HPDE6-E6E7 (cell line): ENCODE measurements around the gene CD63.

Source experiments
- DNase-seq: peaks from one replicate; pipeline ENCODE4 v3.0.0; 2011; ENCODE audit warnings: missing footprints; ENCODE audit errors: extremely low spot score

The CD63 gene

GRCh38 chr12:55686366-55687010, 42.3 kb downstream of the CD63 start:
- DNase-seq: no peak

GRCh38 chr12:55685671-55686070, 43.1 kb downstream of the CD63 start:
- DNase-seq: no peak

GRCh38 chr12:55684761-55685370, 43.9 kb downstream of the CD63 start:
- DNase-seq: no peak

- no peak for DNase-seq
Observed at GRCh38 chr12:55683676-55684075, 45.1 kb downstream of the CD63 start.

- no peak for DNase-seq
Observed at GRCh38 chr12:55682087-55682796, 46.6 kb downstream of the CD63 start.

- DNase-seq: peak; percentile 47
Observed at GRCh38 chr12:55681142-55682077, 47.4 kb downstream of the CD63 start.

GRCh38 chr12:55679691-55680090, 49.1 kb downstream of the CD63 start:
- DNase-seq: no peak

- DNase-seq: no peak
Observed at GRCh38 chr12:55676707-55677106, 52.1 kb downstream of the CD63 start.

- DNase-seq: no peak
Observed at GRCh38 chr12:55675666-55676065, 53.1 kb downstream of the CD63 start.
